ENCODE results near the gene UBE2H. TPM values are rescaled to one million over a fixed set of nuclear protein-coding genes. Genes with fewer than 3 reads are reported as not detected.
"Not testable (repeated sequence)": the region's sequence is repeated elsewhere in the genome, so short reads cannot be mapped to it uniquely, and the experiment has no call there.

Gene UBE2H
- polyA plus RNA-seq, 3 donors, result 33.7 to 58.8 (median 41.1) TPM

GRCh38 chr7:129804111-129804889 lies 148.5 kb downstream of the UBE2H start:
- 93 to 94% (median 94%) methylated on average over 22 of the region's 22 CpGs for WGBS, 3 donors
- H3K27ac ChIP-seq (ENCODE audit: low read depth, low read length), result no peak overlapping the region

GRCh38 chr7:129803546-129804081 lies 149.1 kb downstream of the UBE2H start:
- 63 to 91% (median 85%) methylated on average over 17 of the region's 17 CpGs for WGBS, 3 donors
- no peak overlapping the region for H3K27ac ChIP-seq (ENCODE audit: low read depth, low read length)

DNA sequence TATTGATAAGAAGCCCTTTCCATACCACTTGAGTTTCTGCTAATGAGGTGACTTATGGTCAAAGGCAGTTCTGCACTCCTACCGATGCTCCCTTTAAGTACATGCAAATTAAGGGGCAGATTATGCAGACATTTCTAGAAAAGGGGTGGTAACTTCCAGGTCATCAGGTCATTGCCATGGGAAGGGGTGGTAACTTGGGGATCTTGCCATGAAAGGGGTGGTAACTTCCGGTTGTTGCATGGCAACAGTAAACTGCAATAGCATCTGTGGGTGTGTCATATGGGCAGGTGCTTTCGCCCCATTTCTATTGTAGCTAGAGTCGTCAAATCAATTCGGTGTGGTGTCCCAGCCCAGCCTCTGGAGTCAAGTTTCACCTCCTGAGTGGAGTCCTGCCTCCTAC lies 150.9 kb downstream of the UBE2H start:
- 54 to 76% (median 72%) methylated on average over 5 of the region's 5 CpGs for WGBS, 3 donors
- H3K27ac ChIP-seq (ENCODE audit: low read depth, low read length), result no peak overlapping the region

DNA sequence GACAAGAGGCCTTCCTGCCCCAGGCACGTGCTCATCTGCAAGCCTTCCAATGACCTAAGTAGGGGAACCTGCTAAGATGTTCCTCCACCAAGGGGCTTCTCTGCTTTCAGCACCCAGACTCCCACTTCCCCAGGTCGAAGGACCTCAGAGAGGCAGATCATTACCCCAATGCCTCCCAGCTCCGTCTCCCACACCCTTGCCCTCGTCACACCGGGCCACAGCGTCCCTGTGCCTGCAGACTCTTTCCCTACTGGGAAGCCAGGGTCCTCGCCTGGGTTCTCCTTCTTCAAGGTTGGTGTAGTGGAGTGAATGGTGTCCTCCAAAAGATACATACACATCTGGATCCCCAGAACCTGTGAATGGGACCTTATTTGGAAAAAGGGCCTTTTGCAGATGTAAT lies 151.9 kb downstream of the UBE2H start:
- 84 to 94% (median 87%) methylated on average over 7 of the region's 7 CpGs for WGBS, 3 donors

GRCh38 chr7:129799350-129799955 lies 153.3 kb downstream of the UBE2H start:
- H3K27ac ChIP-seq (ENCODE audit: low read depth, low read length), result no peak overlapping the region
- WGBS, 3 donors, result 85% methylated on average over 13 of the region's 13 CpGs

More for the DNA sequence above, 151.9 kb downstream of the UBE2H start:
- no peak overlapping the region for H3K27ac ChIP-seq (ENCODE audit: low read depth, low read length)

DNA sequence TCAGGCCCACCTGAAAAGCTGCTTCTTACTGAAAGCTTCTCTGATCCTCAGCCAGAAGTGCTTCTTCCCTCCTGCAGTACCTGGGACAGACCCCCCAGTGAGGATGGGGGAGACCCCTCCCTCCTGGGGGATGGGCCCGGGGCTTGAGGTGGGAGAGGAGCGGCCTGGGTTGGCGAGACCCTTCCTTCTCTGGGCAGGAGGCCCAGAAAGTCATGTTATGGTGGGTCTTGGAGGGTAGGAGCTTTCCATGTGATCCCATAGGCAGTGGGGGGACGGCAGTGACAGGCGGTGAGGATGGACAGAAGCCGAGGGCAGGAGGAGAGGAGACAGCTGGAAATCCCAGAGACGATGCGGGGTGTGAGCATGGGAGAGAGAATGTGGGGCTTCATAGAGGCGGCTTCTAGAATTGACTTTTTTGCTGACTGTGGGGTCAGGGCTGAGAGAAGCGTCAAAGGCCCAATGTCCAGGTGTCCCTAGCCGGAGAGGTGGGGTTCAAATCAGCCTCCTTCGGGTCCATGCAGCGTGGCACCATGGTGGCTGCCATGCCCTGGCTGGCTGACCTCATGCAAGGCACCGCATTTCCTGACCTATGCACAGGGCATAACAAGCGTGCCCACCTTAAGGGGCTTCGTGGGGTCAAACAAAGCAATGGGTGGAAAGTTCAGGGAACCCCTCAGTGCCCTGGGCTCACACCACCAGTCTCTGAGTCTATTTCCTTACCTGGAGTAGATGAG lies 154.0 kb downstream of the UBE2H start:
- H3K27ac ChIP-seq (ENCODE audit: low read depth, low read length), result no peak overlapping the region
- WGBS, 3 donors, result 90 to 92% (median 91%) methylated on average over 16 of the region's 16 CpGs

- no peak overlapping the region for H3K27ac ChIP-seq (ENCODE audit: low read depth, low read length)
- 65 to 74% (median 69%) methylated on average over 7 of the region's 7 CpGs for WGBS, 3 donors
These were observed 155.5 kb downstream of the UBE2H start for GRCh38 chr7:129797214-129797789.

- 91 to 92% (median 92%) methylated on average over 9 of the region's 9 CpGs for WGBS, 3 donors
- H3K27ac ChIP-seq (ENCODE audit: low read depth, low read length), result no peak overlapping the region
These were observed 156.5 kb downstream of the UBE2H start for GRCh38 chr7:129796186-129796775.

- H3K27ac ChIP-seq (ENCODE audit: low read depth, low read length), result not testable (repeated sequence)
- 93 to 95% (median 94%) methylated on average over 9 of the region's 9 CpGs for WGBS, 3 donors
These were observed 158.3 kb downstream of the UBE2H start for GRCh38 chr7:129794461-129794860.

GRCh38 chr7:129793506-129794310 lies 159.1 kb downstream of the UBE2H start:
- no peak overlapping the region for H3K27ac ChIP-seq (ENCODE audit: low read depth, low read length)
- whole genome bisulfite sequencing, 3 donors, result 77 to 82% (median 80%) methylated on average over 9 of the region's 9 CpGs

- no peak overlapping the region for H3K27ac ChIP-seq (ENCODE audit: low read depth, low read length)
- WGBS, 3 donors, result 68 to 79% (median 73%) methylated on average over 9 of the region's 9 CpGs
These were observed 160.0 kb downstream of the UBE2H start for GRCh38 chr7:129792721-129793120.

DNA sequence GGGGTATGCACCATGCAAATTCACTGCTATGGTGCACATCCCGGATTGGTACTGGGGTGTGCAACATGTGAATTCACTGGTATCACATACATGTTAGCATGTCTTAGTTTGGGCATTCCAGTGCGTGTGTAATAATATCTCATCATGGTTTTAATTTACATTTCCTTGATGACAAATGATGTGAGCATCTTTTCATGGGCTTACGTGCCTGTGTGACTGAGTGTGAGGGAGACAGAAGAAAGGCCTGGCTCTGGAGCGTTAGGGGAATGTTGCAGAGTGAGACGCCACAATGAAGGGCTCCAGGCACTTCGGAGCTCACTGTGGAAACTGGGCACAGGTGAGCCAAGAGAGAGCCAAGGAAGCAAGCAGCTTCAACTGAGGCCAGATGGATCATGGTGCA lies 162.6 kb downstream of the UBE2H start:
- WGBS, 3 donors, result 80 to 91% (median 80%) methylated on average over 6 of the region's 6 CpGs
- H3K27ac ChIP-seq (ENCODE audit: low read depth, low read length), result no peak overlapping the region

- WGBS, 3 donors, result 20 to 50% (median 42%) methylated on average over 1 of the region's 1 CpG
- no peak overlapping the region for H3K27ac ChIP-seq (ENCODE audit: low read depth, low read length)
These were observed 163.1 kb downstream of the UBE2H start for GRCh38 chr7:129789652-129790051.

GRCh38 chr7:129789000-129789399 lies 163.8 kb downstream of the UBE2H start:
- H3K27ac ChIP-seq (ENCODE audit: low read depth, low read length), result no peak overlapping the region
- 84 to 95% (median 93%) methylated on average over 6 of the region's 6 CpGs for whole genome bisulfite sequencing, 3 donors

DNA sequence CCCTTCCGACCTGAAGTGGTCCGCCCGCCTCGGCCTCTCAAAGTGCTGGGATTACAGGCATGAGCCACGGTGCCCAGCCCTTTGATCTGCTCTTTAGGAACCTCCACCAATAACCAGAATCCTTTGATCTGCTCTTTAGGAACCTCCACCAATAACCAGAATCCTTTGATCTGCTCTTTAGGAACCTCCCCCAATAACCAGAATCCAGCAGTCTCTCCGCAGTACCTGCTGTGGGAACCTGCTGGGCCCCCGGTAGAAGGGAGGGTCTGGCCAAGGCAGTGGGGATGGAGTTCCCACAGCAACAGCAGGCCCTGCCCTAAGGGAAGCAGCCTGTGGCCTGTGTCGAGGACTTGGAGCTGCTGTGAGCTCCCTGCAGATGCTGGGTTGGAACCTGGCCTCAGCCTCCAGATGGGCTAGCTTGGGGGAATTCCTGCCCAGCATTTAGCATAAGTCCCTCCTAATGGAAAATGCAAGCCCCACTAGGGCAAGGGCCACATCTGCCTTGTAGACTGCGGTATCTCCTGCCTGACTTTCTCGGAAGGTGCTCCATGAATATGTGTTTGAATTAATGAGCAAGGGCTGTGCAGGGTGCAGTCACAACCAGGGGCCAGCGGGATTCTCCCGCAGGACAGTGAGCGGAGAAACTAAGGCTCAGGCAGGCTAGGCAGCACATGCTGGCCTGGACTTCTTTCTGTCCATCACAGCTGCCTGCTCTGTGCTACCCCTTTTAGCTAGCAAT lies 165.8 kb downstream of the UBE2H start:
- 55 to 65% (median 60%) methylated on average over 13 of the region's 13 CpGs for WGBS, 3 donors
- no peak overlapping the region for H3K27ac ChIP-seq (ENCODE audit: low read depth, low read length)

GRCh38 chr7:129785685-129786514 lies 166.9 kb downstream of the UBE2H start:
- WGBS, 3 donors, result 7 to 25% (median 9%) methylated on average over 44 of the region's 44 CpGs
- no peak overlapping the region for H3K27ac ChIP-seq (ENCODE audit: low read depth, low read length)

Measured in adipose tissue (tissue), 3 donors.